Activated T-helper 17 cell treated with anti-CD3 and anti-CD28 coated beads, Interleukin-2, amount 50 U/mL, for 72 hours (primary cell): ENCODE results near the gene PLA2G3. TPM values are rescaled to one million over a fixed set of nuclear protein-coding genes. Genes with fewer than 3 reads are reported as not detected.

ENCODE experiments used
- ATAC-seq: fragments of 150-1000 bp; cut with Tn5 transposase; replicated peaks from 2 replicates; pipeline ENCODE4 v1.10.0; 2021; ENCODE audit warnings: mild to moderate bottlenecking, moderate library complexity
- H3K27ac Mint-ChIP-seq: one replicate; pipeline ENCODE4 v1.8.0; 2022; ENCODE audit warnings: mixed read lengths
- H3K27me3 Mint-ChIP-seq: one replicate; pipeline ENCODE4 v1.8.0; 2022; ENCODE audit warnings: mixed read lengths
- H3K36me3 Mint-ChIP-seq: one replicate; pipeline ENCODE4 v1.8.0; 2022; ENCODE audit warnings: low read depth, mild to moderate bottlenecking, mixed read lengths
- H3K4me1 Mint-ChIP-seq: one replicate; pipeline ENCODE4 v1.8.0; 2022; ENCODE audit warnings: mixed read lengths
- H3K4me3 Mint-ChIP-seq: one replicate; pipeline ENCODE4 v1.8.0; 2022; ENCODE audit warnings: mild to moderate bottlenecking, mixed read lengths
- H3K9me3 Mint-ChIP-seq: one replicate; pipeline ENCODE4 v1.8.0; 2022; ENCODE audit warnings: mixed read lengths
- total RNA-seq, 2 donors: library from RNA; stranded (reverse); gene quantifications; one replicate each; pipeline ENCODE4 v1.2.3, GENCODE V29; 2022

The PLA2G3 gene
- total RNA-seq, 2 donors from 2014 or later, result not detected

DNA sequence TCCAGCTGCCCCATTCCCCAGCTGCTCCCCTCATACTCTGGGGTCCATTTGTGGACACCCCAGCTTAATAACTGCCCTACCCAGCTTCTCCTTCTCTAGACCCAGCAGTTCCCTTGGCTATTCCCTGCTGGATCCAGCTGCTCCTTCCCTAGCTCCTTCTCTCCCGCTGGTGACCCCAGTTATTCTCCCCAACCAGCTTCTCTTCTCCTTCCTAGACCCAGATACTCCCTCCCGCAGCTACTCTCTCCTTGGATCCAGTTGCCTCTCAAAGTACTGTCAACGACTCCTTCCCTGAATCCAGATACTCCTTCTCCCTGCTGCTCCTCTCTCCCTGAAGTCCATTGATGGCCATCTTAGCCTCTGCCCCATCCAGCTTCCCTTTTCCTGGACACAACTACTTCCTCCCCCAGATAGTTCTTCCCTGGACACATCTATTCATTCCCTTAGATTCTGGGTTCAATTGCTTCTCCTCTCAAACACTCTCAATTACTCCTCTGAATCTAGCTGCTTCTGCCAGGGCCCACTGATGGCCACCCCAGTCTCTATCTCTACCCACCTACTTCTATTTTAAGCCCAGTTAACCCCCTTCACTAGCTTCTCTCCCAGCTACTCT is 44.6 kb downstream of the PLA2G3 start:
- Mint-ChIP-seq H3K36me3 (no peaks in the 10 kb centered on the region), H3K9me3 (no peaks in the 10 kb centered on the region), H3K27ac (no peak overlapping the region), H3K27me3 (no peaks in the 10 kb centered on the region), H3K4me1 (no peaks in the 10 kb centered on the region), H3K4me3 (no peak overlapping the region)
- ATAC-seq, result no peak

DNA sequence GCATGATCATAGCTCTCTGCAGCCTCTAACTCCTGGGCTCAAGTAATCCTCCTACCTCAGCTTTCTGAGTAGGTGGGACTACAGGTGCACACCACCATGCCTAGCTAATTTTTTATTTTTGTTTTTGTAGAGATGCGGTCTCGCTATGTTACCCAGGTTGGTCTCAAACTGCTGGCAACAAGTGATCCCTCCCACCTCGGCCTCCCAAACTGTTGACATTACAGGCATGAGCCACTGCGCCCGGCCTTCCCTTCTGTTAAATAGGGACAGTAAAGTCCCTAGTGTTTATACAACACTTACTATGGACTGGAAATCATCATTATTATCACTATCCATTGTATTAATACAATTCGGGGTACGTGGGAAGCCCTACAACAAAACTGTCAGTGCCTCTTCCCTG is 45.6 kb downstream of the PLA2G3 start:
- ATAC-seq, result no peak
- H3K27me3 Mint-ChIP-seq, result no peaks in the 10 kb centered on the region
- no peaks in the 10 kb centered on the region for H3K4me1 Mint-ChIP-seq
- no peak overlapping the region for H3K4me3 Mint-ChIP-seq
- H3K27ac Mint-ChIP-seq, result no peak overlapping the region
- H3K36me3 Mint-ChIP-seq, result no peaks in the 10 kb centered on the region
- no peaks in the 10 kb centered on the region for H3K9me3 Mint-ChIP-seq

DNA sequence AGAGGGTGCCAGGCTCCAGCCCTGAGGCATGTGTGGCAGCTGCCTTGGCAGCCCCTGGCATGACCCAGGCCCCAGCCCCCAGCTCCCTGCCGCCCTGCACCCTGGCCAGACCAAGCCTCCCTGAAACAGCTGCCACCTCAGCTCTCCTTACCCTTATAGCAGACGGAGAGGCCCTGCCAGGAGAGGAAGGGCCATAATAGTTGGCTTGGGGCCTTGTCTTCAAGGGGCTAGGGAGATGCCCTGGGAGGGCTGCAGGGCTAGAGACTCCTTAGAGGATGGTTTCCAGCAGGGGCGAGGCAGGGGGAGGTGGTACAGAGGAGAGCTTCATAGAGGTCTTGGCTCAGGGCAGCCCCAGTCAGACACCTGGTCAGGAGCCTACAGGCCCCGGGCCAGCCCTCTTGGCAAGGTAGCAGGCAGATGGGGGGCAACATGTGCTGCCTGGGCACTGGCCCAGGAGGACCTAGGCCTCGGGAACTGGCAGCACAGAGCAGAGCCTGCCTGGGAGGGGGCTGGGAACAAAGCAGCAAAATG is 46.2 kb downstream of the PLA2G3 start:
- H3K9me3 Mint-ChIP-seq, result no peaks in the 10 kb centered on the region
- no peak overlapping the region for H3K27ac Mint-ChIP-seq
- no peak overlapping the region for H3K4me3 Mint-ChIP-seq
- H3K36me3 Mint-ChIP-seq, result no peaks in the 10 kb centered on the region
- H3K27me3 Mint-ChIP-seq, result no peaks in the 10 kb centered on the region
- no peaks in the 10 kb centered on the region for H3K4me1 Mint-ChIP-seq
- ATAC-seq, result no peak

DNA sequence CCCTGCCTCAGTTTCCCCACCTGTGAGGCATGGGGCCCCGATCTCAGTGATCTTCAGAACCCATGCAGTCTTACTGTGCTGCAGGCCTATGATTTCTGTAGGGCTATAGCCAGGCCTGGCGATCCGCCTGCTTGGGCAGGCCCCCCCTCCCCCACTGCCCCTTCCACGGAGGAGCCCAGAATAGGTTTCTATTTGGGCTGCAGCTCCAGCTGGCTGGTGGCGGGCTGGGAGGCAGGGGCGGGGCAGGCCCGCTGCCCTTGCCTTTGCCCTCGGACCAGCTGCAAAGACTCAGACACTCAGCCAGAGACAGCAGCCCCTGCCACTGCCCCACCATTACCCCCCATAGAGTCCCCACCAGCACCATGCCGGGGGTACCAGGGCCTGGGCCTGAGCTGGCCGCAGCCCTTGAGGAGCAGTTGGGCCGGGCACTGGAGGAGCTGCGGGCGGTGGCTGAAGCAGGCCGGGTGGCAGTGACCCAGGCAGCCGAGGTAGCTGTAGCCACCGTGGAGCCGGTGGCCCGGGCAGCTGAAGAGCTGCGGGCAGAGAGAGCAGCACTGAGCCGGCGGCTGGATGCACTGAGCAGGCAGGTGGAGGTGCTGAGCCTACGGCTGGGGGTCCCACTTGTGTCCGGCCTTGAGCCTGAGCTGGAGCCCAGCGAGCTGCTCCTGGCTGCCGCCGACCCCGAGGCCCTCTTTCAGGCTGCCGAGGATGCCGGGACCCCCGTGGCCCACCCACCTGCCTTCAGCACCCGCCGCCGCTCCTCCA is 47.0 kb downstream of the PLA2G3 start:
- H3K9me3 Mint-ChIP-seq, result no peaks in the 10 kb centered on the region
- H3K4me1 Mint-ChIP-seq, result no peaks in the 10 kb centered on the region
- no peak overlapping the region for H3K27ac Mint-ChIP-seq
- no peaks in the 10 kb centered on the region for H3K27me3 Mint-ChIP-seq
- no peak for ATAC-seq
- H3K4me3 Mint-ChIP-seq, result no peak overlapping the region
- no peaks in the 10 kb centered on the region for H3K36me3 Mint-ChIP-seq

DNA sequence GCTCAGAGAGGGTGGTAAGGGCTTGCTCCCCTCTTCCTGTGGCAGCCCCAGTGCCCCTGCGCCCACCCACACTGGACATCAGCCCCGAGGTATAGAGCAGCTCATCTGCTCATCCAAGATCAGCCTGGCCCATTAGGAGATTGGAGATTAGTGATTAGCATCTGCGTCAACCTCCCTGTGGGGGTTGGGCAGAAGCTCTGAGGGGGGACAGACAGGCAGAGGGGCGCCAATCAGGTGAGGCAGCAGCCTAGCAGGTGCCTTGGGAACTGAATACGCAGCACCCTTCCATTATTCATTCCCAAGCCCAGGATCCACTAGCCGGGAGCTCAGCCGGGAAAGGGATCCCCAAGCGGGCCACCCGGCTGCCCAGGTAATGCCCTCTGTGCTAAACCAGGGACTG is 48.1 kb downstream of the PLA2G3 start:
- no peak for ATAC-seq
- no peaks in the 10 kb centered on the region for H3K36me3 Mint-ChIP-seq
- H3K9me3 Mint-ChIP-seq, result no peaks in the 10 kb centered on the region
- no peaks in the 10 kb centered on the region for H3K4me1 Mint-ChIP-seq
- H3K4me3 Mint-ChIP-seq, result no peak overlapping the region
- H3K27me3 Mint-ChIP-seq, result no peaks in the 10 kb centered on the region
- no peak overlapping the region for H3K27ac Mint-ChIP-seq

DNA sequence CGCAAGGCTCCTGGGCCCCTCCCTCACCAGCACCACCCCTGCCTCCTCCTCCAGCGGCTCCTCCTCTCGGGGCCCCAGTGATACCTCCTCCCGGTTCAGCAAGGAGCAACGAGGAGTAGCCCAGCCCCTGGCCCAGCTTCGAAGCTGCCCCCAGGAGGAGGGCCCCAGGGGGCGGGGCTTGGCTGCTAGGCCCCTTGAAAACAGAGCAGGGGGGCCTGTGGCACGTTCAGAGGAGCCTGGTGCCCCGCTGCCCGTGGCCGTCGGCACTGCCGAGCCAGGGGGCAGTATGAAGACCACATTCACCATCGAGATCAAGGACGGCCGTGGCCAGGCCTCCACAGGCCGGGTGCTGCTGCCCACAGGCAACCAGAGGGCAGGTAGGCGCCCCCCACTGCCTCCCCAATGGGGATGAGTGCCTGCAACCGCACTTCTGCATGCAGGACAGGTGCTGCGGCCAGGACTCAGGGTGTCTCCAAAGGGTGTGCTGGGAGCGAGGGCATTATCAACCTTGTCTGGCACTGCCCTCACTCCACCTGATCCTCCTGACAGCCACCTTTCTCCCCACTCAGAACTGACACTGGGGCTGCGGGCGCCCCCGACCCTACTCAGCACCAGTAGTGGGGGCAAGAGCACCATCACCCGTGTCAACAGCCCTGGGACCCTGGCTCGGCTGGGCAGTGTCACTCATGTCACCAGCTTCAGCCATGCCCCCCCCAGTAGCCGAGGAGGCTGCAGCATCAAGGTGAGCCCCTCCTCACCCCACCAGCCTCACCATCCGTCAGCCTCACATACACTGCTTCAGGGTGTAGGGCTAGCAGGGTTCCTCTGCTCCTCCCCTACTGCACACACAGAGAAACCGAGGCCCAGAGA is 49.0 kb downstream of the PLA2G3 start:
- no peaks in the 10 kb centered on the region for H3K36me3 Mint-ChIP-seq
- ATAC-seq, result no peak
- no peaks in the 10 kb centered on the region for H3K9me3 Mint-ChIP-seq
- no peaks in the 10 kb centered on the region for H3K4me1 Mint-ChIP-seq
- H3K27me3 Mint-ChIP-seq, result no peaks in the 10 kb centered on the region
- H3K4me3 Mint-ChIP-seq, result no peak overlapping the region
- H3K27ac Mint-ChIP-seq, result no peak overlapping the region

DNA sequence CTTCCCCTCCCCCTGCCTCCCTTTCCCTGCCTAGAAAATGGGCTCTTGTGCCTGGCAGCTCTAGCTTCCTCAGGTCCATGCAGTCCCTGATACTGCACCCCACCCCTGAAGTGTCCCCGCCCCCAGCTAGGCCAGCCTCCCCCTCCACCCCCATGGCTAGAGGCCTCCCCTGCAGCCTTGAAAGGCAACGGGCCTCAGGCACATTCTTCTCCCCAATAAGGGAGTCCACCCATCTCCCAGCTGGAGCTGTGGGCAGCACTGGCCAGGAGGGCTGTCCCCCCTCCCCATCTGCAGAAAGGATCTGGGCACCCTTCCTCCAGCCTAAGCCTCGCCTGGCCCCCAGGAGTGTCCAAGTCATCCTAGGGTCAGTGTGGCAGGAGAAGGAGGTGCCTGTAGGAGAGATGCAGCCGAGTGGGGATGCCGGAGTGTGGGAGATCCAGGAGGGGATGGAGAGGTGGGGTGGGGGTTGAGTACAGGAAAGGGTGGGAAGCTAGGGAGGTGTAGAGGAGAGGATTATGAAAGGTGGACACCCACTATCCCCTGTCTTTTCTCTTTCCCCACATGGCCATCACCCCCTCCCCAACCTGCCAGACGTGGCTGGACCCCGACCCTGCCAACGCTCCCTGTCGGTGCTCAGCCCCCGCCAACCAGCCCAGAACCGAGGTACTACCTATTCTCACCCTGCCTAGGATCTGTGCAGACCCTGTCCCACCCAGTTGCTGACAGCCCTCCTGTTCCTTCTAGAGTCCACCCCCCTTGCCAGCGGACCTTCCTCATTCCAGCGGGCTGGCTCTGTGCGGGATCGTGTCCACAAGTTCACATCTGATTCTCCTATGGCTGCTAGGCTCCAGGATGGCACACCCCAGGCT is 49.9 kb downstream of the PLA2G3 start:
- no peak for ATAC-seq
- Mint-ChIP-seq H3K4me3 (no peak overlapping the region), H3K36me3 (no peaks in the 10 kb centered on the region), H3K27ac (no peak overlapping the region), H3K4me1 (no peaks in the 10 kb centered on the region), H3K27me3 (no peaks in the 10 kb centered on the region), H3K9me3 (no peaks in the 10 kb centered on the region)

DNA sequence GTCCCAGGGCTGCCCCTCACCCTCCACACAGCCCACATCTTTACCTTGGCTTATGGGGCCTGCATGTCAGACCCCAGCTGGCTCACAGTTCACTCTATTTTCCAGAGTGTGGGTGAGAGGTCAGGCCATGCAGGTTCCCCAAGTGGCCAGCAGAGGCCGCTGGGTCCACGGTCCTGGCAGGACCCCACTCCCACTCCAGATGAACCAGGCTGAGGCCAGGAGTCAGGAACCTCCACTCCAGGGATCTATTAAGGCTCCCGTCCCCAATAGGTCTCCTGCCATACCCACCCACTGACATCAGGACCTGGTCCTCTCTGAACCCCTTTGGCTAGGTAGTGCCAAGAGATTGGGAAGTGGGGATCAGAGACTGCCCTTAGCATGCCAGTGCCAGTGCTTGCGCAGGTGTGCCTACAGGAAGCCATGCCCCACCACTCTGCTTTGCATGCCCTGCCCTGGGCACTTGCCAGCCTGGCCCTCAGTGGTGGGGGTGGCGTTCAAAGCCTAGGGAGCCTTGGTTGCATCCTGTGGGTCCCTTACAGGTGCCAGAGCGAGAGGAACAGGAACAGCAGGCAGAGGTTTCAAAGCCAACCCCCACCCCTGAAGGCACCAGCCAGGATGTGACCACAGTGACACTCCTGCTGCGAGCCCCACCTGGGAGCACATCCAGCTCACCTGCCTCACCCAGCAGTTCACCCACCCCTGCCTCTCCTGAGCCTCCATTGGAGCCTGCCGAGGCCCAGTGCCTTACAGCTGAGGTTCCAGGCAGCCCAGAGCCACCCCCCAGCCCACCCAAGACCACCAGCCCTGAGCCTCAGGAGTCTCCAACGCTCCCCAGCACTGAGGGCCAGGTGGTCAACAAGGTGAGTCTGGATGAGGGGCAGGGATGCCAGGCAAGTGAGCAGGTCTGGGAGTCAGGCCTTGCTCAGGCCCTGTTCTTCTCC is 50.9 kb downstream of the PLA2G3 start:
- Mint-ChIP-seq H3K4me1 (no peaks in the 10 kb centered on the region), H3K27me3 (no peaks in the 10 kb centered on the region), H3K27ac (no peak overlapping the region), H3K4me3 (no peak overlapping the region), H3K36me3 (no peaks in the 10 kb centered on the region), H3K9me3 (no peaks in the 10 kb centered on the region)
- no peak for ATAC-seq

DNA sequence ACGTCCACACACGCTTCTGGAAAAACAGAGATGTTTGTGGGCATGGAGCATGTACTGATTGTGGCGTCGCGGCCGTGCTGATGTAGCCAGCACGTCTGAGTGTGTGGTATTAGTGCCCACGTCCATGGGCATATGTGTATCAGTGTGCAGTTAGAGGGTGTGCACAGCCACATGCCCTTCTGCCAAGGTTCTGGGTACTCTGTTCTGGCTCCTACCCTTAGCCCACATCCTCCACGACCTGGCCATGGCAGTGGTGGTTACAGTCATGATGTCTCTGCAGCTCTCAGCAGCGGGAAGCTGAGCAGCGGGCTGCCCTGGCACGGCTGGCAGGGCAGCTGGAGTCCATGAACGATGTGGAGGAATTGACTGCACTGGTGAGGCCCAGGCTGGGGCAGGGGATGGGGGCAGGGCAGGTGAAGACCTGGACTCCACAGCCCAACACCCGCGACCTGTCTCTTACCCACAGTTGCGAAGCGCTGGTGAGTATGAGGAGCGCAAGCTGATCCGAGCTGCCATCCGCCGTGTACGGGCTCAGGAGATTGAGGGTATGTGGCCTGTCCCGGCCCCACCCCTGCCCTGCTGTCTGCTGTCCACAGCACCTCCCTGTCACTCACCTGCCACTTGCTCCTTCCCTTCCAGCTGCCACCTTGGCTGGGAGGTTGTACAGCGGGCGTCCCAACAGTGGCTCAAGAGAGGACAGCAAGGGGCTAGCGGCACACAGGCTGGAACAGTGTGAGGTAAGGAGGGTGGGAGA is 51.9 kb downstream of the PLA2G3 start:
- no peak overlapping the region for H3K4me3 Mint-ChIP-seq
- no peaks in the 10 kb centered on the region for H3K27me3 Mint-ChIP-seq
- no peak for ATAC-seq
- no peak overlapping the region for H3K27ac Mint-ChIP-seq
- no peaks in the 10 kb centered on the region for H3K4me1 Mint-ChIP-seq
- H3K36me3 Mint-ChIP-seq, result no peaks in the 10 kb centered on the region
- no peaks in the 10 kb centered on the region for H3K9me3 Mint-ChIP-seq

DNA sequence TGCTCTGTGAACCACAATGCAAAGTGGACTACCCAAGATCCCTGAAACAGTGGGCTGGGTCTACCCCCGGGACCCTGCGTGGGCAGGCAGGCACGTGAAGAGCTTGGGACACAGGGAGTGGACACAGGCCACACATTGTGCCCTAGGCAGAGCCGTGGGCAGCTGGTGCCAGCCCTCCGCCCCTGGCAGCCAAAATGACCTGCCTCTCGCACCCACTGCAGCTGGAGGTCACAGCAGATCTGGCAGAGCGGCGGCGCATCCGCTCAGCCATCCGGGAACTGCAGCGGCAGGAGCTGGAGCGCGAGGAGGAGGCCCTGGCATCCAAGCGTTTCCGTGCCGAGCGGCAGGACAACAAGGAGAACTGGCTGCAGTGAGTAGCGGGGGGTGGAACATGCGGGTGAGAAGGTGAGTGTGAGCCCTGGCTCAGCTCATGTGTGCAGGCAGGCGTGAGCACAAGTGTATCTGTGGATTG is 52.5 kb downstream of the PLA2G3 start:
- no peaks in the 10 kb centered on the region for H3K4me1 Mint-ChIP-seq
- no peak for ATAC-seq
- no peaks in the 10 kb centered on the region for H3K9me3 Mint-ChIP-seq
- no peak overlapping the region for H3K4me3 Mint-ChIP-seq
- no peak overlapping the region for H3K27ac Mint-ChIP-seq
- no peaks in the 10 kb centered on the region for H3K36me3 Mint-ChIP-seq
- no peaks in the 10 kb centered on the region for H3K27me3 Mint-ChIP-seq

DNA sequence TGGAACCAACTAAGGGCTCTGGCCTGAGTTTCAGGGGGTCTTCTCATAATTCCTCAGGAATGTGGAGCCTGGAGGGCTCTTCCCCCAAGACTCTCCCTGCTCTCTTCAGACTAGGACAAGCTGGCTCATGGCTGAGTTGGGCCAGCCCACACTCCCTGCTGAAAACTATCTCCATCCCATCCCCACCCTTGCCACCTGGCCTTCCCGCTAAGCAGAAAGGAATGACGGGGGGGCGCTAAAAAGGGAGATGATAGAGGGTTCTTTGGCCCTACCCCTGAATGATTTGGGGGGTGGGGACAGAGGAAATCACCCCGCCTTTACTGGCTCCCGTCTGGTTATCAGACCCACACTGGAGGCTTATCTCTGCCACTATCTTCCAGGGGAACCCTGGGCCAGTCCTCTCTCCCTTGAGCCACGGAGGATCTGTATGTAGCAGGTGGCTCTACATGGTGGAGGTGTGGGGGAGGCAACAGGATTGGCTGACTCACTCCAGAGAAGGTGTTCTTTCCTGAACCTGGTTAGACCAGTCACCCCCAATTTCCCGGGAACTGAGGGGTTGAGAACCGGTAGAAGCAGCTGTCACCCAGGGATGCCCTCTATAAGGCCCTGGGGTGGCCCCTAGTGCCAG is 53.5 kb downstream of the PLA2G3 start:
- H3K27me3 Mint-ChIP-seq, result no peaks in the 10 kb centered on the region
- ATAC-seq, result no peak
- no peaks in the 10 kb centered on the region for H3K36me3 Mint-ChIP-seq
- H3K4me1 Mint-ChIP-seq, result peaks cover 9% of the 10 kb centered on the region
- no peaks in the 10 kb centered on the region for H3K9me3 Mint-ChIP-seq
- no peak overlapping the region for H3K27ac Mint-ChIP-seq
- H3K4me3 Mint-ChIP-seq, result no peak overlapping the region

DNA sequence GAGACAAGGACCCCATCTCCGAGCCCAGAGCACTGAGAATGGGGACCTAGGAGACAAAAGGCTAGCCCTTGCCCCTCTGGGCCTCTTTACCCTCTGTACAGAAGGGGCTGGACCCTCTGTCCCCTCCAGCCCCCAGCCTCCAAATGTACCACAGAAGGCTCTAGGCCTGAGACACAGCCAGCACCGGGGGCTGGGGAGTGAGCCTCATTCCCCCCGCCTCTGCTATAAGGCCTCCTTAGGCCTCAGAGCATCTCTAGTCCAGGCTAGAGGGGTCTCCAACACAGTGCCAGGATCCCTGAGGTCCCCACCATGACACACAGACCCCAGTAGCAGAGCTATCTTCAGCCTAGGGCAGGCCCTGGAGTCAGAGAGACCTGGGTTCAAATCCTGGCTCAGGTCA is 54.4 kb downstream of the PLA2G3 start:
- Mint-ChIP-seq H3K4me1 (peaks cover 13% of the 10 kb centered on the region), H3K27ac (peak overlapping the region; percentile 82), H3K9me3 (no peaks in the 10 kb centered on the region), H3K27me3 (no peaks in the 10 kb centered on the region), H3K36me3 (no peaks in the 10 kb centered on the region), H3K4me3 (peak overlapping the region; percentile 86)
- no peak for ATAC-seq
